ENCODE data around the gene SUGCT.

Gene SUGCT

DNA sequence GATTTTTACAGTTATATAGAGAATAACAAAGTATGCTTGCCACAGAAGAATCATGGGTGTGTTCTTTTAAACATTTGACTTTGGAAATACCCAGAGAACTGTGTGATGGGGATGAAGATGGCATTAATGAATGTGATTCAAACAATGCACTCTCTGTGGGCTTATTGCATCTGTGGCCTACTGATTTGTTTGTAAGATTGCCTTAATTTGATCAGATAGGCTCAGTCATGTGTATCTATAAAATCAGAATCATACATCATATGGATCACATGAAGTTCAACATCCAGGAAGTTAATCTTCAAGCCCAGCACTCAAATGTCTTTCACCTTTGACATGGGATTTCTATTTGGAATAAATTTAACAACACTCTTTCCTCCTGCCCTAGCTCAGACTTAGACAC, 410.9 kb downstream of the SUGCT start:
- no peak overlapping the region for H3K27ac ChIP-seq
- TF ChIP-seq CTCF (conservative IDR thresholded peaks at IDR 0.05) = no peak

- H3K27ac ChIP-seq = no peak overlapping the region
- no peak for TF ChIP-seq CTCF (conservative IDR thresholded peaks at IDR 0.05)
Observed at GRCh38 chr7:40546616-40547501, 412.1 kb downstream of the SUGCT start.

DNA sequence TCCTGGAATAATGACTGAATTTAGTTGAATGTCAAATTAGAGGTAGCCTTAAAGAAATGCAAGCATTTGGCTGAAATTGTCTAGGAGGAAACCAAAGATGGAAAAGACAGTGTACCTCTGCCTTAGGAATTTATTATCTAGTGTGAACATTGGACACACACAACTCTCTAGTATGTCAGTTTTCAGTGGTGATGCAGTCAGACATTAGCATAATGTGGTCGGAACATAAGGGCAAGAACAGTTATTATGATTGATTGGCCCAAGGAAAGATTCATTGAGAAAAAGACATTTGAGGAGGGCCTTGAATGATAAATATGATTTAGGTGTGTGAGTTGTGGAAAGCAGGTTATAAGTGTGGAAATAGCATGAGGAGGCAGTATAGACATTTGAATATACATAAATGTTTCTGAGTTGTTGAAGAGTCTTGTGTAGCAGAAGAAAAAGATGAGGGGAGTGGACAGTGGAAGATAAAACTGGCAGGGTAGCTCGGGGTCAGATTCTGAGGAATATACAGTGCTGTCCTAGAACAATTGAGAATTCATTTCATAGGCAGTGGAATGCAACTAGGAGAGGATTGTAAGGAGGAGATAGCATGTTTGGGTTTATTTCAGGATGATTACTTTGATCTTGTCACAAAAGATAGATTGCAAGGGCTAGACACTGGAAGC, 414.7 kb downstream of the SUGCT start:
- no peak for TF ChIP-seq CTCF (conservative IDR thresholded peaks at IDR 0.05)
- H3K27ac ChIP-seq = no peak overlapping the region

- no peak for TF ChIP-seq CTCF (conservative IDR thresholded peaks at IDR 0.05)
- H3K27ac ChIP-seq = no peak overlapping the region
Observed at GRCh38 chr7:40551685-40552576, 417.1 kb downstream of the SUGCT start.

GRCh38 chr7:40560672-40561071, 425.9 kb downstream of the SUGCT start:
- TF ChIP-seq CTCF (conservative IDR thresholded peaks at IDR 0.05) = no peak
- no peak overlapping the region for H3K27ac ChIP-seq

DNA sequence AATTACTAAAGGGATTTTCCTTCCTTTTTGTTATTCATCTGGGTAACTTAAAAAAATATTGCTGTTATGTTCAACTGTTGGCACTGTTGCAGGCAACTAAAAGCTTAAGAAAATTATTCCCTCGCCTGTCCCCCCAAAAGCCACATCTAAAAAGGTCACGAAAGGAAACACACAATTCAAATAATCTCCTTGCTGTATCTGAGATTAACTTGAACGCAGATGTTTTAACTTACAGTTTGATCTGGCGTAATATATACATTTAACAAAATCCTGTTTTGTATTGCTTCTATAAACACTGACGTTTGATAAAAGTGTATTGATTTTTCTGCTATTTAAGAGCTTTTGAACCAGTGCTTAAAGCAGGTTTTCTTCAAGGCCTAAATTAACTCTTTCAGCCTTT, 432.1 kb downstream of the SUGCT start:
- H3K27ac ChIP-seq = no peak overlapping the region
- no peak for TF ChIP-seq CTCF (conservative IDR thresholded peaks at IDR 0.05)

GRCh38 chr7:40569326-40569725, 434.5 kb downstream of the SUGCT start:
- no peak overlapping the region for H3K27ac ChIP-seq
- TF ChIP-seq CTCF (conservative IDR thresholded peaks at IDR 0.05) = no peak
